ENCODE results near the gene ALKBH3. TPM values are rescaled to one million over a fixed set of nuclear protein-coding genes. Genes with fewer than 3 reads are reported as not detected.

ALKBH3 gene
- total RNA-seq, 1 experiment from 2014 or later: 36.7 TPM

GRCh38 chr11:43930868-43931716, 50.5 kb downstream of the ALKBH3 start:
- H3K27me3 ChIP-seq (ENCODE audit: insufficient read depth, low read length): no peaks in the 10 kb centered on the region

More at GRCh38 chr11:43930868-43931716, 50.5 kb downstream of the ALKBH3 start:
- no peak overlapping the region for H3K9ac ChIP-seq (ENCODE audit: low read length)
- POLR2A ChIA-PET: no interaction called here
- H3K4me3 ChIP-seq (replicated peaks in 1 of 2; ENCODE audit: low read depth in 1 of 2, low read length in 2 of 2): no peak overlapping the region
- DNase-seq (ENCODE audit: low read depth, low spot score) (no peak), ATAC-seq (no peak)
- peaks cover 0 to 8% of the 10 kb centered on the region in 2 experiments; a peak in 1 of 4 replicates for H3K4me1 ChIP-seq (ENCODE audit: control insufficient read depth in 1 of 2, insufficient read depth in 2 of 2, low read length in 2 of 2)
- no TSS peak for BruUV-seq (replicated peaks)
- H3K27ac ChIP-seq (ENCODE audit: low read depth, low read length): no peak overlapping the region
- RAD21 ChIA-PET (ENCODE audit: low non-redundant PET in 1 of 2, low total read pairs in 2 of 2, uncharacterized antibody in 2 of 2, unreplicated experiment in 2 of 2): no interaction called here
- H4K20me1 ChIP-seq (ENCODE audit: insufficient read depth): no peaks in the 10 kb centered on the region
- CTCF ChIA-PET: interaction anchor here (1.1 to 1.3 kb wide), 2 partner anchors 14 to 17 kb away, joined by 3 to 4 read pairs; no protein-coding TSS in a partner anchor
- intact Hi-C loops (cut with micrococcal nuclease): no loop called here
- no peak overlapping the region for H3K4me2 ChIP-seq (ENCODE audit: low read length)
- no peak overlapping the region for H2AFZ ChIP-seq (ENCODE audit: low read depth, low read length, poor library complexity, severe bottlenecking)
- no peaks in the 10 kb centered on the region for H3K36me3 ChIP-seq (ENCODE audit: control insufficient read depth in 1 of 2, insufficient read depth in 2 of 2, low read length in 2 of 2)
- TF ChIP-seq CTCF (IDR thresholded peaks at IDR 0.05 in 2 of 3, conservative IDR thresholded peaks at IDR 0.05 in 1 of 3; ENCODE audit: borderline replicate concordance in 1 of 3, insufficient read depth in 1 of 3, low read depth in 2 of 3, low read length in 2 of 3) (no peak), JUND (IDR thresholded peaks at IDR 0.05) (no peak), MAX (IDR thresholded peaks at IDR 0.05) (no peak), YY1 (IDR thresholded peaks at IDR 0.05; ENCODE audit: extremely low read depth, insufficient replicate concordance, low read depth, low read length) (no peak)
- H3K9me3 ChIP-seq (ENCODE audit: control insufficient read depth in 1 of 2, insufficient read depth in 1 of 2, low read depth in 1 of 2, low read length in 2 of 2): no peaks in the 10 kb centered on the region
- H3K9me2 ChIP-seq (ENCODE audit: insufficient read depth): no peaks in the 10 kb centered on the region
- H3K79me2 ChIP-seq (ENCODE audit: insufficient read depth, low read length): no peaks in the 10 kb centered on the region
